HepG2 (cell line): Measurements from ENCODE around the gene C1QBP. TPM values are rescaled to one million over a fixed set of nuclear protein-coding genes. Genes with fewer than 3 reads are reported as not detected.

Source experiments
- ELF4 ChIP-seq: sonication (generic); formaldehyde crosslinking; IDR thresholded peaks from 2 replicates; pipeline ENCODE4 v1.5.0; 2020; ENCODE audit warnings: missing genetic modification reagents, mild to moderate bottlenecking, moderate library complexity, borderline replicate concordance
- GABPA ChIP-seq, 2 experiments: IDR thresholded peaks; 2 replicates each; pipeline ENCODE4 v1.6.1; 2011 to 2016; ENCODE audit warnings: low read depth in 2 of 2, low read length in 1 of 2, missing biosample characterization in 1 of 2, missing genetic modification characterization in 1 of 2
- HMG20A ChIP-seq: IDR thresholded peaks from 2 replicates; pipeline ENCODE4 v1.6.1; 2016; ENCODE audit warnings: borderline replicate concordance
- KLF12 ChIP-seq: sonication (generic); formaldehyde crosslinking; IDR thresholded peaks from 2 replicates; pipeline ENCODE4 v1.4.0; 2020; ENCODE audit warnings: missing genetic modification reagents, borderline replicate concordance
- SALL1 ChIP-seq: sonication (generic); formaldehyde crosslinking; IDR thresholded peaks from 2 replicates; pipeline ENCODE4 v1.8.0; 2022; ENCODE audit warnings: mild to moderate bottlenecking, missing genetic modification reagents
- ZKSCAN8 ChIP-seq: IDR thresholded peaks from 2 replicates; pipeline ENCODE4 v1.6.1; 2016; ENCODE audit warnings: borderline replicate concordance, missing genetic modification reagents, missing compliant biosample characterization
- ZNF138 ChIP-seq: sonication (generic); formaldehyde crosslinking; IDR thresholded peaks from 2 replicates; pipeline ENCODE4 v1.5.0; 2020; ENCODE audit warnings: mild to moderate bottlenecking, low read depth, missing genetic modification reagents
- ZNF331 ChIP-seq: sonication (generic); formaldehyde crosslinking; IDR thresholded peaks from 2 replicates; pipeline ENCODE4 v1.4.0; 2020; ENCODE audit warnings: missing genetic modification reagents
- ZNF367 ChIP-seq: sonication (generic); formaldehyde crosslinking; IDR thresholded peaks from 2 replicates; pipeline ENCODE4 v1.4.0; 2020; ENCODE audit warnings: missing genetic modification reagents, borderline replicate concordance
- ZNF414 ChIP-seq: sonication (generic); formaldehyde crosslinking; IDR thresholded peaks from 2 replicates; pipeline ENCODE4 v1.5.0; 2020; ENCODE audit warnings: missing genetic modification reagents
- ZNF609 ChIP-seq: sonication (generic); formaldehyde crosslinking; IDR thresholded peaks from 2 replicates; pipeline ENCODE4 v1.4.0; 2020; ENCODE audit warnings: mild to moderate bottlenecking, missing genetic modification reagents, borderline replicate concordance
- ZNF615 ChIP-seq: sonication (generic); formaldehyde crosslinking; IDR thresholded peaks from 2 replicates; pipeline ENCODE4 v1.5.0; 2020; ENCODE audit warnings: mild to moderate bottlenecking, missing genetic modification reagents, borderline replicate concordance
- ZSCAN9 ChIP-seq: IDR thresholded peaks from 2 replicates; pipeline ENCODE4 v1.6.1; 2016; ENCODE audit warnings: borderline replicate concordance
- polyA plus RNA-seq, 8 experiments: library from polyadenylated mRNA; depleted of rRNA in 3 of 8; stranded (reverse) in 7 of 8; unstranded in 1 of 8; fragments of >200 nt; fragmentation: Illumina TruSeq in 4 of 8; extraction: Trizol in 4 of 8; gene quantifications; 2 replicates each; pipeline versions ENCODE4 v1.2.1 to v1.2.3, GENCODE V29; 2011 to 2016; ENCODE audit warnings: low read depth in 4 of 8, missing spikeins in 1 of 8, mixed read lengths in 1 of 8; ENCODE audit not compliant: insufficient read depth in 1 of 8
- total RNA-seq, 5 experiments: library from RNA; depleted of rRNA; stranded (reverse); fragments of >200 nt; fragmentation: Illumina TruSeq; extraction: Trizol; gene quantifications; 2 replicates each; pipeline ENCODE4 v1.2.3, GENCODE V29; 2016; ENCODE audit warnings: low read depth in 1 of 5

The C1QBP gene
- total and polyA plus RNA-seq, 2 of the 13 experiments (the other 11 are each of a cell fraction or from before 2014, with no cell fraction given) = 219 to 680 TPM

- TF ChIP-seq ZSCAN9 (CRISPR knock-in tag) (0 out of 2 replicates have a peak, but pooled peaks have one; percentile 63), ZNF414 (CRISPR knock-in tag) (no peak), KLF12 (no peak), HMG20A (peak; percentile 60; the same call in 1 of the 2 replicates), ZNF331 (CRISPR knock-in tag) (peak; percentile 66), GABPA (IDR thresholded peaks at IDR 0.05; ENCODE audit: low read depth, low read length) (no peak), GABPA (CRISPR knock-in tag; IDR thresholded peaks at IDR 0.05; ENCODE audit: low read depth) (peak; percentile 47), ZNF609 (peak; percentile 80), SALL1 (CRISPR knock-in tag) (peak; percentile 92), ELF4 (CRISPR knock-in tag) (no peak), ZKSCAN8 (CRISPR knock-in tag) (0 out of 2 replicates have a peak, but pooled peaks have one; percentile 52), ZNF138 (CRISPR knock-in tag) (no peak), ZNF615 (no peak), ZNF367 (CRISPR knock-in tag) (no peak)
Observed at GRCh38 chr17:5405400-5405799, 33.6 kb downstream of the C1QBP start (continued).
